HG02884 (cell line): Measurements from ENCODE around the gene TSPAN14.
"Not testable (repeated sequence)": the region's sequence is repeated elsewhere in the genome, so short reads cannot be mapped to it uniquely, and the experiment has no call there.

Experiments used
- ATAC-seq: cut with Tn5 transposase; IDR thresholded peaks from one replicate; pipeline ENCODE4 v1.9.1; 2021; ENCODE audit warnings: mild to moderate bottlenecking, moderate library complexity; ENCODE audit not compliant: unreplicated experiment

The TSPAN14 gene

DNA sequence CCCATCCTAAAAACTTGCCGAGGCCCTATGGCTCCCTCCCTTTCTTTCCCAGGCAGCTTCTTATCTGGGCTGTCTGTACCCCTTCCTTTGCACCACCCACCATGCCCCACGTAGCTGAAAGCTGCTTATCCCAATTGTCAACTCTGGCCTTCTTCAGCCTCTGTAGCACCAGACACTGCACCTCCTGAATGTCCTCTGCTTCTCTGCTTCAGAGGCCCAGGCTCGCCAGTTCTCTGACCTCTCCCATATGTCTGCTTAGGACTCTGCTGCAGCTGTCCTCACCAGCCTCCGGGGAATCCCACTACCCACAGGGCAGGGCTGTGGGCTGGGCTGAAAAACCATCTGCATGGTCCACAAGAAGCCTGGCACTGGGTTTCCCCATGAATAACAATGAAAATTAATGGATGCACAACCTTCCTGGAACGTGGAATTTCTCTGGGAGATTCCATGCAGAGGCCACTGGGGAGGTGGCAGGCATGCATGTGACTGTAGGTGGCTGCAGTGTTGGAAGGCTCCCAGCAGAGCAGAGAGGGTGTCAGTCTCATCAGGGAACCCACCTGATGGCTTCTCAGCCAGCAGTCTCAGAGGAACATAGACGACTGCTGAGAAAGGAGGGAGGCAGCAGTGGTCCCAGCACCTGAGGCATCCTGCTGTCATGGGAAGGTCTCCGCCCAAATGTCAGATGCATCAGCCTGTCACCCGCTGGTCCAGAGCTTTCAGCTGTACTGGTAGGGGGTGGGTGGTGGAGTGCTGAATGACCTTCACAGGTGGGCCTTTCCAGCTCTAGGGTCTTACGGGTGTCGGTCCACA is 66.8 kb downstream of the TSPAN14 start:
- ATAC-seq = no peak

DNA sequence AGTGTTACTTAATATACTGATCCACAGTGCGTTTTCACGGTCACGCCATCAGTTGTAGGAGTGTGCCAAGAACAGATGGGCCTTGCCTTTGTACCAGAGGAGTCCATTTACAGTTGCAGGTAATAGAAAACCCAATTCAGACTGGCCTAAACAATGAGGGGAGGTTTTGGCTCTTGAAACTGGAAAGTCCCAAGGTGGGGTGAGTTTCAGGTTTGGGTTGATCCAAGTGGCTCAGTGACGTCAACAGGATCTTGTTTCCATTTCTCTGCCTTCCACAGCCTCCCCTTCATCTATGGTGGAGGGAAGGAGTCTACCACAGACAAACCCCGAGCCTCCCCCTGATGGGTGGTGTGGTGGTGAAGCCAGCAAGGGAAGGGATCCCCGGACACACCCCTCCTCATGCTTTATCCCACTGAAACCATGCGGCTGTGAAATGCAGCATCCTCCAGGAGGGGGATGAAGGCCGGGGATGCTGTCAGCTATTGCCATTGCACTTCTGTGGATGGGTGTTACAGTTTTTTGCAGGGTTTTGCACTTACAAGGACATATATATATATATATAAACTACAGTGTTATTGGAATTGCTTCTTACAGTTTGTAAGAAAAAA is 68.8 kb downstream of the TSPAN14 start:
- ATAC-seq = no peak

DNA sequence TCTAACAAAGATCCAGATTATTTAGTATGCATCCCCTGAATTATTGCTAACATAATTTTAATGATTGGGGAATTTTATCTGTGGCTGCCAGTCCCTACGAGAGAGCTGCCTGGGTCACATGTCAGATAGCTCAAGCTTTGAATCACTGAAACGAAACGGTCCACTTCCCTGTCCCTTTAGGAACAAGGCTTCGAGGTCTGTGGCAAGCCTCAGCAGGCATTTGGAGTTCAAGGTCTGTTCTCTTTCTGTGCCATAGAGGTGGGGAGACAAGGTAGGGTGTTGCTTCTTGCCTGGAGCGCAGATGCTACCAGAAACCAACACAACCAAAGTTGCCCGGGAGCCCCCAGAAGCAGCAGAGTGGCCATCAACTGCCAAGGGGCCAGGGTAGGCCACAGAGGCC is 69.7 kb downstream of the TSPAN14 start:
- no peak for ATAC-seq

DNA sequence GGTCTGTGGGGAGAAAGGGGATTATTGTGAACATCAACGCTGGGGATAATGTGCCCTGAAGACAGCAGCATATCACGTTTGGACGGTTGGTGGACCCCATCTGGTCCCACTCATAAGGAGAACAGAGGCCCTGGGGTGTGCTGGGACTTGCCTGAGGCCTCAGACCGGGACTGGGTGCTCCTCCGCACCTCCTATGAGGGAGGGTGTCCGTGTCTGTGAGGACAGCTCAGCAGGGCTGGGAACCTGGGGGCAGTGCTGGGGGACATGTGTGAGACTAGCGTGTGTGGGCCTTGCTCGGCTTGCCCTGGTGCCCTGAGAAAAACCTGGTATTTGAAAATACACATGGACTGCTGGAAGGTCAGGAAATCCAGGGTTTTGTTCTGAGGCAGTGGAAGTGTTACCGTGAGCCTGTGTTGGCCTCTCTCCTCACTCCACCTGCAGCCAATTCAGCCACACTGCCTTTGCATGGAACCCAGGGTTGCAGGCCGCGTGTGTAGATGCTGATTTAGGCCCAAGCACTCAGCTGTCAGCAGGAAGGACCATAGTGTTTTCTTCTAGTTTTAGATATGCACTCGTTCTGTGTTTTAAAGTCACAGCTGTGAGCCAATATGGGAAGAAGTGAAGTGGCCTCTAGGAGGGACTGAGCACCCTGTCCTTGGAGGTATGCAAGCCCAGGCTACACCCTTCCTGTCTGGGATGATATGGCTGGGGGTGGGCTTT is 70.2 kb downstream of the TSPAN14 start:
- no peak for ATAC-seq

DNA sequence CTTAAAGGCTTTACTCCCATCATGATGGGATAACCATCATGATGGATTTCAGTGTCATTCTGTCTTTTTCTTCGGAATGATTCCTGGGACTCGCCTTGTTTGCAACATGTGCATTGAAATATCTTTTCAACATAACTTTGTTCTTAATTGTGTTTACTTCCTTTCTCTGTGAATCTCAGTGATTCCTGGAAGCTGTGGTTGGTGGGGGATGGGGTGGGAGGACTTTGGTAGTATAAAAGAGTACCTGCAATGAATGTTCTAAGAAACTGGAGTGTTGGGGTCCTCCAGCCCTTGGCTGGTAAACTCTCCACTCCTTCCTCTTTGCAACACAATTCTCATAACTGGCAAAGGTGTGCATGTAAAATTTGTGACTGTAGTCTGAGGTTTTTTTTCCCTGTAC is 72.1 kb downstream of the TSPAN14 start:
- no peak for ATAC-seq

DNA sequence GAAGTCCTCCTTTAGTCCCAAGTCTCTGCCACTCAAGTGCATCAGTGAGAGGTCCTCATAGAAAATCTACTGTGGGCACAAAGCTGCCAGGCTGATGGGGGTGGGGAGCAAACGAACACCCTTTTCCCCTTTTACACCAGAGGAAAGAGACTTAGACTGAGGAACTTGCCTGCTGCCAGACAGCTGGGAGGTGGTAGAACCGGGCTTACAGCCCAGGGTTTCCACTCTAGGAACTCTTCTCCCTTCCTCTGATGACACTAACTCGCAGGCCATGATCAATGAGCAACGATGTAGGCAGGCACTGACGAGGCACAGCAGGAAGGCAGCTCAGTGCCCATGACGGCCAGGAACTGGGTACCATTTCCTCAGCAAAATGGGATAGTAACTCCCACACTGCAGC is 72.6 kb downstream of the TSPAN14 start:
- ATAC-seq = no peak

DNA sequence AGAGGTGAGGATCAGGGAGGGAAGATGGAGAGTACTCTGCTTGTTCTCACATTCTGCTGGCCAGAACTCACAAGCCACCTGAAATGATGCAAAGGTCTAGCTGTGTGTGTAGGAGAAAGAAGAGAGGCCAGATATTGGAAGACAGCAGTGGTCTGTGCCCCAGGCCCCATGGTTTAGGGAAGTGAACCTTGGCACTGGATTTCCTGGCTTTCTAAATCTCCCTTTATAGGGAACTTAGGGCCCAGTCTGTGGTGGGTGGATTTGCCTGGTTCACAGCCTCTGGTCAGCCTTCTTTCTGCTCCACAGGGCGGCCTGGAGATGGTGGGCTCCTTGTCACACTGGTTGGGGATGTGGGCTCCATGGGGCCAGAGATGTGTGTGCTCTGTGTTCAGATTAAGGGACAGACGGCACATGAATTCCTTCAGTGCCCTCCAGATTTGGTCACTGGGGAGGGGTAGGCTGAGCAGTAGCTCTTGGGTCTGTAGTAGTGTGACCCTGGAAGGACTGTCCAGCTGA is 74.1 kb downstream of the TSPAN14 start:
- no peak for ATAC-seq

DNA sequence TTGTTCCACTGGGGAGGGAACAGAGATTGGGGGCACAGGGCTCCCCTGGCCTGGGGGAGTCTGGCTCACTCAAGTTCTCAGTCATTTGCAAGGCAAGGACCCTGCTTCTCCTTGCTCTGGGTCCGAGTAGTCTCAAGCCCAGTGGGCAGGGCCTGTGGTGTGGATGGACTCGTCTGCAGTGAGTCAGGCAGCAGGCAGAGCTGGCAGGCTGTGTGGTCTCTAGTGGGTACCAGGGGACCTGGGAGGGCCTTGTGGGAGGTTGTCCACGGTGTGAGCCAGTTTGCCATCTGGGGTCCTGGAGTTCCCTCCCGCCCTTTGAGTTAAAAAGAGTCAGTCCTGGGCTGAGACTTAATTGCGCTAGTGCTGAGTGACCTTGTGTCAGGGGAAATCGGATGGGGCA is 74.8 kb downstream of the TSPAN14 start:
- no peak for ATAC-seq

DNA sequence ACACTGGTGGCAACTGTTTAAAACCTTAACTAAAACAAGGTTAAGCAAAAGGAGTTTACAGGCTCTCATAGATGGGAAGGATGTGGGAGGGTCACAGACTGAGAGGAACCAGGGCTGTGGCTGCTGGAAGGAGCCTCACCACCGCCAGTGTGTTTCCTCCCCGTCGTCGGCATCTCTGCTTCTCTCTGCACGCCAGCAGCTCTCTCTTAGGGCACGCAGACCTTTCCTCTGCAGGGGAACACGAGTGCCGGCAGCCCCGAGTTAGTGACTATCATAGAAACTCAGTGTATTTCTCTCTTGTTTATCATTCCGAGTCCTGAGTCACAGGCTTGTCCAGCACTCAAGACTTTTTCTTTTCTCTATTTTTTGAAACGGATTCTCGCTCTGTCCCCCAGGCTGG is 75.5 kb downstream of the TSPAN14 start:
- ATAC-seq = no peak

DNA sequence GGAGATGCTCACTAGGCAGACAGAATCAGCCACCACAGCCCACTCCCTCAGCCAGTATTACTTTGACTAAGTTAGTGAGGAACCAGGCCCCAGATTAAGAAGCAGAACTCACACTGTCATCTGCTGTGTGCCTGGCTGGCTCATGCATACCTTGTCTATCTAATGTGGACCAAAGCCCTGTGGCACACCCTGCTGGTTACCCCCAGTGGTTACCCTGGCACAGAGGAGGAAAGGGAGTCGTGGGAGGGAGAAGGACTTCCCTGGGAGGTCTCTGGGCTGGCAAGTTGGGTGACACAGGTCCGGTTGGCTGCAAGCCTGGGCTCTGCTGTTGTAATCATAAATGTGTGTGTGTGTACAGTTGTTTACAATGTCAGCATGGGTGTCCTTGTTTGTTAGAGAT is 76.1 kb downstream of the TSPAN14 start:
- ATAC-seq = peak; percentile 70

DNA sequence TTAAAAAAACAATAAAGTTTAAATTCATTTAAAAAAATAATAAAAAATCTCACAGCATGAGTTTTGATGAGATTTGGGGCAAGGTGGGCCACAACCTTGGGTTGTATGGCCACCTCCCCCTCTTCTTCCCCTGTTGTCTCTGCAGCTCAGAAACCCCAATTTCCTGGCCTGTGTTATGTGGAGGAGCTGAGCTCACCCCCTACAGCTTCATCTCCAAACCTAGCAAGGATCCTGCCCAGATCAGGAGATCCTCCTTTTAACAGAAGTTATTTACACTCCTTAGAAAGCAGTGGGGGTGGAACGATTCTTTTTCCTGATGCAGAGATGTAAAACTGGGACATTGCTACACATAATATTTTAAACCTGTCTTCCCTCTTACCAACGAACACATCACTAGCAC is 76.7 kb downstream of the TSPAN14 start:
- no peak for ATAC-seq

DNA sequence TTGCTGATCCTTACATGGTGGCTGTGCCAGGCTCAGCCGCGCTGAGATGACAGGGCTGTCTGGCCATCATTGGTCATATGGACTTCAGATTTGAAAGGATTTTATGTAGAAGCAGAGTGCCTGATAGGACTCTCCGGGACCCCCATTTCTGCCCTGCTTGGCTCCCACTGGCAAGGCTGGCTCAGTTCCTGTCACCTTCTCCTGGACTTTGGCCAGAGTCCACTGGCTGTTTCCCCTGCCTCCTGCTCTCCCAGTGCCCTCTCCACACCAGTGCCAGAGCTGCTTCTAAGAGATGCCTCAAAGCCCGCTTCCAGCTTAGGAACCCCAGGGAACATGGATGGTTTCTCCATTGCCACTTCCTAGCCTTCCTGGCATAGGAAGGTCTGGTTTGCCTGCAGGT is 78.5 kb downstream of the TSPAN14 start:
- ATAC-seq = no peak

DNA sequence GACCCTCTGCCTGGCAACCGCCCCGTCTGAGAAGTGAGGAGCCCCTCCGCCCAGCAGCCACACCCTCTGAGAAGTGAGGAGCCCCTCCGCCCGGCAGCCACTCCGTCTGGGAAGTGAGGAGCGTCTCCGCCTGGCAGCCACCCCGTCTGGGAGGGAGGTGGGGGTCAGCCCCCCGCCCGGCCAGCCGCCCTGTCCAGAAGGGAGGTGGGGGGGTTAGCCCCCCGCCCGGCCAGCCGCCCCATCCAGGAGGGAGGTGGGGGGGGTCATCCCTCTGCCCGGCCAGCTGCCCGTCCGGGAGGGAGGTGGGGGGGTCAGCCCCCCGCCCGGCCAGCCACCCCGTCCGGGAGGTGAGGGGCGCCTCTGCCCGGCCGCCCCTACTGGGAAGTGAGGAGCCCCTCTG is 79.9 kb downstream of the TSPAN14 start:
- ATAC-seq = not testable (repeated sequence)

DNA sequence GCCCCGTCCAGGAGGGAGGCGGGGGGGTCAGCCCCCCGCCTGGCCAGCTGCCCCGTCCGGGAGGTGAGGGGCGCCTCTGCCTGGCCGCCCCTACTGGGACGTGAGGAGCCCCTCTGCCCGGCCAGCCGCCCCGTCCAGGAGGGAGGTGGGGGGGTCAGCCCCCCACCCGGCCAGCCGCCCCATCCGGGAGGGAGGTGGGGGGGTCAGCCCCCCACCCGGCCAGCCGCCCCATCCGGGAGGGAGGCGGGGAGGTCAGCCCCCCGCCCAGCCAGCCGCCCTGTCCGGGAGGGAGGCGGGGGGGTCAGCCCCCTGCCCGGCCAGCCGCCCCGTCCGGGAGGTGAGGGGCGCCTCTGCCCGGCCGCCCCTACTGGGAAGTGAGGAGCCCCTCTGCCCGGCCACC is 80.5 kb downstream of the TSPAN14 start:
- not testable (repeated sequence) for ATAC-seq

DNA sequence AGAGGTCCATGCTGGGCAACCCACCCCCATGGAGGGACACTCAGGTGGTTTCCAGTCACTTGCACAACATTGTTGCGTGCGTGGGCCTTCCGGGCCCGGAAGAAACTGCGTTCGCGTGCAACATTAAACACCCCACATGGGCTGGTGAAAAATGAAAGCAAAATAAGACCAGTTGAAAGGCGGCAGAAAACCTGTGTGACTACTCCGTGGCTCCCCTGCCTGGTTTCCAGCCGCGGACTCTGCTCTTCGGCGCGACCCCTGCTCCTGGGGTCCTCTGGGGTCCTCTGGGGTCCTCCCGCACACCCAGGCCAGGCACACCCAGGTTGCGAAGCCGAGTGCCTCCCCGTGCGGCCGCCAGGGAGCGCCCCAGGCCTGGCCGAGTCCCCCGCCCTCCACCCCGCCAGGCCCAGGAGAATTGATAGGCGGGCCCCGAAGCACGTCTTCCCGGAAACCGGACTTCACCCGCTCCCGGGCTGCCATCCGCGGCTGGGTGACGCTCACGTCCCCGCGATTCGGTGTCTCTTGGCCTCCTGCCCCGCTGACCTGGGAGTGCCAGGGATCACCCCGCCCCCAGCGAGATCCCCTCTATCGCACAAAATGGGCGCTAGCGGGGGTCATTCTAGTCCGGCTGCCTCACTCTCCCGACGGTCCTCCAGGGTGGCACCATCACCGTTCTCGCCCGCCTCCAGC is 81.7 kb downstream of the TSPAN14 start:
- peak; percentile 85 for ATAC-seq

DNA sequence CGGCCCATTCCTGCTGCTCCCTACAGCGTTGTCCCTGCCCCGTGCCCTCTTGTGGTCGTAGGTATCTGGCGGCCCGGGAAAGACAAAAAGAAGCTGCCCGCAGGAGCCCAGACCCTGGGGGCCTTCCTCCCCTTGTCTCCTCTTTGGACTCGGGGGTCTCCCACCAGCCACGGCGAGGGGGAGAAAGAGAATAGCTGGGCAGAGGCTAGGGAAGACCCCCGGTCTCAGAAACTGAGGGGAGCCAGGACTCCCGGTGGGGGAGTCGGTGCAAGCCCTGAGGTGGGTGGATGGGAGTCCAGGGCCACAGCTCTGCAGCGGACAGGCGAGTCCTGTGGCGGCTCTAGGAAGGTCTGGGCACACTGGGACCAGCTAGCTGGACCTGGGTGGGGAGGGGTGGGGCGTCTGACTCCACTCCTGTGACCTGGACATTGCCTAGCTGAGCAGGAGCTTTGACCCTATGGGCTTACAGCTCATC is 82.3 kb downstream of the TSPAN14 start:
- ATAC-seq = no peak

DNA sequence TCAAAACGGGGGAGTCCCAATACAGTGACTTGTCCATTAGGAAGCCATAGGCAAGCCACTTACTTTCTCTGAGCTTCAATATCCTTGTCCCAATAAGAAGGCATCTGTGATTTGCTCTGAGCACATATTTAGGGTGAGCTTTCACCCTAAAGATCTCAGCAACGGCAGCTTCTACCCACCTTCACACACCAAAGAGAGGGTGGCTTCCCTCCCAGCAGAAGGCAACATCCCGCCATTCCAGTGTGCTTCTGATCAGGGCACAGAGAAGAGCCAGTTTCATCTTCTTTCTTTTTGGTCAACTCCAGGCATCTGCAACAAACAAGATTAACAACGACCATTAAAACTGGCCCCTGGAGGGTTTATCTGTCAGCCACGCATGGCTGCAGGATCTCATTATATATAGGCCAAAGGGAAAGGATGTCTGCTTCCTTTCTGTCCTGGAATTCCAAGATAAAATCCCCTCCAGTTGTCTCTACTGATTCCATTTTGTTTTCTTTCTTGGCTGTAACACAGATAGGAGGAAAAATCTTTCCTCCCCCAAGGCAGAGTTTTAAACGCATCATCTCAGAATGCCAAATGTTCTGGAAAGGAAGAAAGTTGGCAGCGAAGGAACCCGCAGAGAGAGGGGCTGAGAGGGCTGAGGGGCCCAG is 83.1 kb downstream of the TSPAN14 start:
- ATAC-seq = no peak

DNA sequence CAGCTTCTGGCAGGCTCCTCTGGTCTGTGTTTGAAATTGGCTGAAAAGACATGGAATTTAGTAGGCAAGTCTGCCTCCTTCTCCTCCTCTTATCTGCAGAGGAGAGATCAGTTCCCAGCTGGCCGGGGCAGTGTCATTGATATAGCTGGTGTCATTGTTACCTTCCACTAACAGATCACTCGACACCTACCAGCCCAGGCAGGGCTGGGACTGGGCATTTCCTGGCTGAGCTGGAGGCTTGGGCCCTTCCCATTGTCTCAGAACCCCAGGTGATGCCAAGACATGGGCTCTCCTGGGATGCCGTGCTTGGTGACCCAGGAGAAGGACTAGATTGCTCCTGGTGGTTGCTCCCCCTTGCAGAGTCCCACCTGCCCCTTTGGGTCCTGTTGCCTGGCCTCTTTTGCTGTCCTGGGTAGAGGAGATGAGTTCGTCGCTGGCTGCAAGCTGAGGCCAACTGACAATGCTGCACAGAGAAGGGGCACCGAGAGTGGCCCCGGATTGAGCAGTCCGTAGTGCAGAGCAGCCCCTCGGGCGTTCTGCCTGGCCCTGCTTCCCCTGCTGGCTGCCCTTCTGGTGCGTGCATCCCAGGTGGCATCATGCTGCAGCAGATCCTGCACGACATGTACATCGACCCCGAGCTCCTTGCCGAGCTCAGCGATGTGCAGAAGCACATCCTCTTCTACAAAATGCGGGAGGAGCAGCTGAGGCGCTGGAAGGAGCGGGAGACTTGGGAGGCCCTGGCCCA is 83.8 kb downstream of the TSPAN14 start, which contains the start of gene SH2D4B:
SH2D4B (plus strand) TSS at position 167 of the 745 bp plus-strand sequence; CDS start at position 597, 430 bp downstream.
- no peak for ATAC-seq

DNA sequence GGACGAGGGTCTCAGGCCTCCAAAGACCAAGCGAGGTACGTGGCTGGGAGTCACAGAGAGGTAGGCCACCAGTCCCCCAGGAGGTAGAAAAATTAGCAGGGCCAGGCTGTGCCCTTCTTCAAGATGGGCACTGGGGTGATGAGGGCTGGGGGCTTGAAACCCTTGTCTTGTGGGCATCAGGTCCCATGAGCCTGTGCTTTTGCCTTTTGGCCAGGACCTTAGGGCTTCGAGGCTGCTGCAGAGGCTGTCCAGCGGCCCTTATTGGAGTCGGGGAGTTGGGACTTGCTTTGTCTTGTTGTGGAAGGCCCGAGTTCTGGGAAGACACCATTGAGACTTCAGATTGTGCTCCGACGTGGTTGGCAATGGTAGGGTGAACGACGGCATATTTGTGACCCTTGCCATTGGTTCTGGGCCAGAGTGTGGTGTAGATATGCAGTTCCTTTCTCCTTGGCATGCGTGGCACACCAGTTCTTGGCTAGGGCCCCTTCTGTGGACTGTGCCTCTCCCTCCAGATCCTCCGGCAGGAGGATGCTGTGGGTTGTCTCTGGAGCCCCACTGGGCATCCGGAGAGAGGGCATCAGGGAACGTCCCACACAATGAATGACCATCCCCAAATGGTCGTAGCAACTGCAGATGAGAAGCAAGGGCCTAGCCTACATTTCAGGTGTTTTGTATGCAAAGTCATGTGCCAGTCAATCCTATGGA is 84.5 kb downstream of the TSPAN14 start:
- ATAC-seq = no peak
